H1 (cell line): ENCODE data around the gene NKAIN2. TPM values are rescaled to one million over a fixed set of nuclear protein-coding genes. Genes with fewer than 3 reads are reported as not detected.

ENCODE experiments used
- BCL11A ChIP-seq, 2 experiments: IDR thresholded peaks; one replicate each; pipeline ENCODE4 v1.6.1; 2011; ENCODE audit warnings: low read depth in 2 of 2, low read length in 2 of 2, mild to moderate bottlenecking in 2 of 2
- CEBPB ChIP-seq: IDR thresholded peaks from 2 replicates; pipeline ENCODE4 v1.6.1; 2012; ENCODE audit warnings: low read depth, low read length
- GABPA ChIP-seq: IDR thresholded peaks from 2 replicates; pipeline ENCODE4 v1.6.1; 2011; ENCODE audit warnings: mild to moderate bottlenecking, low read length, moderate library complexity, borderline replicate concordance; ENCODE audit not compliant: insufficient read depth
- RFX5 ChIP-seq: IDR thresholded peaks from 2 replicates; pipeline ENCODE4 v1.6.1; 2011; ENCODE audit warnings: low read depth, low read length, improper control_type of control experiment, borderline replicate concordance
- SP1 ChIP-seq: IDR thresholded peaks from 2 replicates; pipeline ENCODE4 v1.6.1; 2011; ENCODE audit warnings: low read depth, low read length
- polyA plus RNA-seq, 7 experiments: library from polyadenylated mRNA; depleted of rRNA in 3 of 7; stranded (reverse) in 5 of 7; unstranded in 2 of 7; fragments of >200 nt in 5 of 7; fragments of 200-250 nt in 2 of 7; gene quantifications; 1 replicate in 5 of 7; 2 replicates in 1 of 7; 4 replicates in 1 of 7; pipeline versions ENCODE4 v1.2.1 to v1.2.3, GENCODE V29; 2011 to 2013; ENCODE audit warnings: missing spikeins in 2 of 7, mixed read lengths in 2 of 7
- total RNA-seq: library from RNA; stranded (reverse); fragmentation: NEBNext Ultra II Directional; extraction: Animal tissue kit (Norgen Biotek cat#: 25700); gene quantifications from 2 replicates; pipeline ENCODE4 v1.2.1, GENCODE V29; 2021
- TF ChIP-seq, protein P1 (sequence below): fragments of 300-600 bp; sonication (generic); IDR thresholded peaks from 2 replicates; pipeline ENCODE4 v1.7.1; 2012; ENCODE audit warnings: low read length, moderate library complexity, mild to moderate bottlenecking, inconsistent platforms; ENCODE audit not compliant: insufficient replicate concordance

The NKAIN2 gene
- total and polyA plus RNA-seq, 2 of the 8 experiments (the other 6 are each of a cell fraction or from before 2014, with no cell fraction given) = 0.20 to 0.34 TPM

DNA sequence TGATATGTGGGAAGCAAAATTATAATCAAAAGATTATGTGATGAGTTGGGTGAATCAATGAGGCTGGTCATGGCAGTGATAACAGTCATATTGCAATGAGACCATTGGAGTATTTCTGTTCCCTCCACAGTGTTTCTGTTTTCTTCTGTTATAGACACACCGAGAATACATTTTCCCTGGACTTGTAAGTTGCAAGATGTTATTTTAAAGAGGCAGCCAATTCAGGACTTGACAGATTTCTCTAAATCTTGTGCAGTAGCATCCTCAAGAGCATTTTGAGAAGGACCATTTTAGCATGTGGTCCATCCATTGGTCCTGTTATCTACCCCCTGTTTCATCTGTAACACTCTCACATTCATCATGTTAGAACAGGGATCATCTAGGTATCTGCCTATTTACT lies 55.6 kb downstream of the NKAIN2 start (continued):
- TF ChIP-seq, protein P1, sequence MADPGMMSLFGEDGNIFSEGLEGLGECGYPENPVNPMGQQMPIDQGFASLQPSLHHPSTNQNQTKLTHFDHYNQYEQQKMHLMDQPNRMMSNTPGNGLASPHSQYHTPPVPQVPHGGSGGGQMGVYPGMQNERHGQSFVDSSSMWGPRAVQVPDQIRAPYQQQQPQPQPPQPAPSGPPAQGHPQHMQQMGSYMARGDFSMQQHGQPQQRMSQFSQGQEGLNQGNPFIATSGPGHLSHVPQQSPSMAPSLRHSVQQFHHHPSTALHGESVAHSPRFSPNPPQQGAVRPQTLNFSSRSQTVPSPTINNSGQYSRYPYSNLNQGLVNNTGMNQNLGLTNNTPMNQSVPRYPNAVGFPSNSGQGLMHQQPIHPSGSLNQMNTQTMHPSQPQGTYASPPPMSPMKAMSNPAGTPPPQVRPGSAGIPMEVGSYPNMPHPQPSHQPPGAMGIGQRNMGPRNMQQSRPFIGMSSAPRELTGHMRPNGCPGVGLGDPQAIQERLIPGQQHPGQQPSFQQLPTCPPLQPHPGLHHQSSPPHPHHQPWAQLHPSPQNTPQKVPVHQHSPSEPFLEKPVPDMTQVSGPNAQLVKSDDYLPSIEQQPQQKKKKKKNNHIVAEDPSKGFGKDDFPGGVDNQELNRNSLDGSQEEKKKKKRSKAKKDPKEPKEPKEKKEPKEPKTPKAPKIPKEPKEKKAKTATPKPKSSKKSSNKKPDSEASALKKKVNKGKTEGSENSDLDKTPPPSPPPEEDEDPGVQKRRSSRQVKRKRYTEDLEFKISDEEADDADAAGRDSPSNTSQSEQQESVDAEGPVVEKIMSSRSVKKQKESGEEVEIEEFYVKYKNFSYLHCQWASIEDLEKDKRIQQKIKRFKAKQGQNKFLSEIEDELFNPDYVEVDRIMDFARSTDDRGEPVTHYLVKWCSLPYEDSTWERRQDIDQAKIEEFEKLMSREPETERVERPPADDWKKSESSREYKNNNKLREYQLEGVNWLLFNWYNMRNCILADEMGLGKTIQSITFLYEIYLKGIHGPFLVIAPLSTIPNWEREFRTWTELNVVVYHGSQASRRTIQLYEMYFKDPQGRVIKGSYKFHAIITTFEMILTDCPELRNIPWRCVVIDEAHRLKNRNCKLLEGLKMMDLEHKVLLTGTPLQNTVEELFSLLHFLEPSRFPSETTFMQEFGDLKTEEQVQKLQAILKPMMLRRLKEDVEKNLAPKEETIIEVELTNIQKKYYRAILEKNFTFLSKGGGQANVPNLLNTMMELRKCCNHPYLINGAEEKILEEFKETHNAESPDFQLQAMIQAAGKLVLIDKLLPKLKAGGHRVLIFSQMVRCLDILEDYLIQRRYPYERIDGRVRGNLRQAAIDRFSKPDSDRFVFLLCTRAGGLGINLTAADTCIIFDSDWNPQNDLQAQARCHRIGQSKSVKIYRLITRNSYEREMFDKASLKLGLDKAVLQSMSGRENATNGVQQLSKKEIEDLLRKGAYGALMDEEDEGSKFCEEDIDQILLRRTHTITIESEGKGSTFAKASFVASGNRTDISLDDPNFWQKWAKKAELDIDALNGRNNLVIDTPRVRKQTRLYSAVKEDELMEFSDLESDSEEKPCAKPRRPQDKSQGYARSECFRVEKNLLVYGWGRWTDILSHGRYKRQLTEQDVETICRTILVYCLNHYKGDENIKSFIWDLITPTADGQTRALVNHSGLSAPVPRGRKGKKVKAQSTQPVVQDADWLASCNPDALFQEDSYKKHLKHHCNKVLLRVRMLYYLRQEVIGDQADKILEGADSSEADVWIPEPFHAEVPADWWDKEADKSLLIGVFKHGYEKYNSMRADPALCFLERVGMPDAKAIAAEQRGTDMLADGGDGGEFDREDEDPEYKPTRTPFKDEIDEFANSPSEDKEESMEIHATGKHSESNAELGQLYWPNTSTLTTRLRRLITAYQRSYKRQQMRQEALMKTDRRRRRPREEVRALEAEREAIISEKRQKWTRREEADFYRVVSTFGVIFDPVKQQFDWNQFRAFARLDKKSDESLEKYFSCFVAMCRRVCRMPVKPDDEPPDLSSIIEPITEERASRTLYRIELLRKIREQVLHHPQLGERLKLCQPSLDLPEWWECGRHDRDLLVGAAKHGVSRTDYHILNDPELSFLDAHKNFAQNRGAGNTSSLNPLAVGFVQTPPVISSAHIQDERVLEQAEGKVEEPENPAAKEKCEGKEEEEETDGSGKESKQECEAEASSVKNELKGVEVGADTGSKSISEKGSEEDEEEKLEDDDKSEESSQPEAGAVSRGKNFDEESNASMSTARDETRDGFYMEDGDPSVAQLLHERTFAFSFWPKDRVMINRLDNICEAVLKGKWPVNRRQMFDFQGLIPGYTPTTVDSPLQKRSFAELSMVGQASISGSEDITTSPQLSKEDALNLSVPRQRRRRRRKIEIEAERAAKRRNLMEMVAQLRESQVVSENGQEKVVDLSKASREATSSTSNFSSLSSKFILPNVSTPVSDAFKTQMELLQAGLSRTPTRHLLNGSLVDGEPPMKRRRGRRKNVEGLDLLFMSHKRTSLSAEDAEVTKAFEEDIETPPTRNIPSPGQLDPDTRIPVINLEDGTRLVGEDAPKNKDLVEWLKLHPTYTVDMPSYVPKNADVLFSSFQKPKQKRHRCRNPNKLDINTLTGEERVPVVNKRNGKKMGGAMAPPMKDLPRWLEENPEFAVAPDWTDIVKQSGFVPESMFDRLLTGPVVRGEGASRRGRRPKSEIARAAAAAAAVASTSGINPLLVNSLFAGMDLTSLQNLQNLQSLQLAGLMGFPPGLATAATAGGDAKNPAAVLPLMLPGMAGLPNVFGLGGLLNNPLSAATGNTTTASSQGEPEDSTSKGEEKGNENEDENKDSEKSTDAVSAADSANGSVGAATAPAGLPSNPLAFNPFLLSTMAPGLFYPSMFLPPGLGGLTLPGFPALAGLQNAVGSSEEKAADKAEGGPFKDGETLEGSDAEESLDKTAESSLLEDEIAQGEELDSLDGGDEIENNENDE = no peak
- TF ChIP-seq CEBPB (no peak), RFX5 (no peak), BCL11A (IDR thresholded peaks at IDR 0.05; ENCODE audit: low read depth in 2 of 2, low read length in 2 of 2) (no peak), GABPA (no peak), SP1 (no peak)
